Neural crest cell (in vitro differentiated cells): Measurements from ENCODE around the gene FCGBP. TPM values are rescaled to one million over a fixed set of nuclear protein-coding genes. Genes with fewer than 3 reads are reported as not detected.
A peak's percentile ranks its signal among the peaks of the same experiment; 100 is the strongest.
"Not testable (repeated sequence)": the region's sequence is repeated elsewhere in the genome, so short reads cannot be mapped to it uniquely, and the experiment has no call there.

ENCODE experiments used
- DNase-seq: peaks from one replicate; pipeline ENCODE4 v3.0.0; 2021; ENCODE audit warnings: low read depth, mixed read lengths, low spot score
- H3K27ac Mint-ChIP-seq: one replicate; pipeline ENCODE4 v1.8.0; 2021; ENCODE audit warnings: mild to moderate bottlenecking, mixed read lengths; ENCODE audit not compliant: unreplicated experiment
- H3K27me3 Mint-ChIP-seq: 2 replicates; pipeline ENCODE4 v1.8.0; 2021; ENCODE audit warnings: low read depth, mild to moderate bottlenecking, mixed read lengths
- H3K36me3 Mint-ChIP-seq: 2 replicates; pipeline ENCODE4 v1.8.0; 2021; ENCODE audit warnings: low read depth, mild to moderate bottlenecking, mixed read lengths
- H3K4me1 Mint-ChIP-seq: 2 replicates; pipeline ENCODE4 v1.8.0; 2021; ENCODE audit warnings: mixed read lengths
- H3K4me3 Mint-ChIP-seq: one replicate; pipeline ENCODE4 v1.8.0; 2021; ENCODE audit warnings: mild to moderate bottlenecking, mixed read lengths
- H3K9me3 Mint-ChIP-seq: 2 replicates; pipeline ENCODE4 v1.8.0; 2021; ENCODE audit warnings: mixed read lengths
- total RNA-seq: library from RNA; stranded (reverse); gene quantifications from 2 replicates; pipeline ENCODE4 v1.2.1, GENCODE V29; 2021
- TF ChIP-seq, protein P1 (sequence below): fragments of 200-600 bp; sonication (generic); conservative IDR thresholded peaks from 2 replicates; pipeline ENCODE4 v1.5.0; 2021; ENCODE audit warnings: antibody characterized with exemption, mild to moderate bottlenecking

FCGBP gene
- total RNA-seq, 1 donor from 2014 or later: 1.0 TPM

DNA sequence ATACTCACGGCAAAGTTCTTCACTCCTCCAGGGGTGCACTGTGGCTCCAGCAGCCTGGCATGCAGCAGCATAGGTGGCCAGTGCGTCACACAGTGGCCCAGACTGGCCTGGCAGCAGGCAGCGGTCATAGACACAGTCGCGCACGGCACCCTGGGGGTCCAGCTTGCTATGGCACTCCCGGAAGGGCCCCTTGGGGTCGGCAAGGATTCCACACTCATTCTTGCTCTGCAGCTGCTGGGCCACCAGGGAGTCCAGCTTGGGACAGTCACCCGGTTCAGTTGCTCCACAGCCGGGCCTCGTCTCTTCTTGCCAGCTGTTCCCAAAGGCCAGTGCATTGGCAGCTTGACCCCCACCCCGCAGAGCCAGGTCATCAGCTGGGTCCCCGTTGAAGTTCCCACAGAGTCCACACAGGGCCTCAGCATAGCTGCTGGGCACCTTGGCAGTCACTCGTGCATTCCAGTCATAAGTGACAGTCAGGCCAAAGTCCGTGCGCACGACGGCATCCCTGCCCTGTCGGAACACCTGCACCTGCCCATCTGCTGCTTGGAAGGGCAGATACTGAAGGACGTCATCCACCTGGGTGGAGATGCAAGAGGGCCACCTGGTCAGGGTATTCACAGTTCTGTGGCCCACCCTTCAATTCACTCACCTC, 20.6 kb downstream of the FCGBP start:
- TF ChIP-seq, protein P1, sequence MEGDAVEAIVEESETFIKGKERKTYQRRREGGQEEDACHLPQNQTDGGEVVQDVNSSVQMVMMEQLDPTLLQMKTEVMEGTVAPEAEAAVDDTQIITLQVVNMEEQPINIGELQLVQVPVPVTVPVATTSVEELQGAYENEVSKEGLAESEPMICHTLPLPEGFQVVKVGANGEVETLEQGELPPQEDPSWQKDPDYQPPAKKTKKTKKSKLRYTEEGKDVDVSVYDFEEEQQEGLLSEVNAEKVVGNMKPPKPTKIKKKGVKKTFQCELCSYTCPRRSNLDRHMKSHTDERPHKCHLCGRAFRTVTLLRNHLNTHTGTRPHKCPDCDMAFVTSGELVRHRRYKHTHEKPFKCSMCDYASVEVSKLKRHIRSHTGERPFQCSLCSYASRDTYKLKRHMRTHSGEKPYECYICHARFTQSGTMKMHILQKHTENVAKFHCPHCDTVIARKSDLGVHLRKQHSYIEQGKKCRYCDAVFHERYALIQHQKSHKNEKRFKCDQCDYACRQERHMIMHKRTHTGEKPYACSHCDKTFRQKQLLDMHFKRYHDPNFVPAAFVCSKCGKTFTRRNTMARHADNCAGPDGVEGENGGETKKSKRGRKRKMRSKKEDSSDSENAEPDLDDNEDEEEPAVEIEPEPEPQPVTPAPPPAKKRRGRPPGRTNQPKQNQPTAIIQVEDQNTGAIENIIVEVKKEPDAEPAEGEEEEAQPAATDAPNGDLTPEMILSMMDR: no peak
- H3K27me3 Mint-ChIP-seq: no peaks in the 10 kb centered on the region
- H3K9me3 Mint-ChIP-seq: no peaks in the 10 kb centered on the region
- no peaks in the 10 kb centered on the region for H3K36me3 Mint-ChIP-seq
- H3K4me1 Mint-ChIP-seq: no peaks in the 10 kb centered on the region
- DNase-seq: no peak
- H3K27ac Mint-ChIP-seq: no peak overlapping the region
- no peak overlapping the region for H3K4me3 Mint-ChIP-seq

DNA sequence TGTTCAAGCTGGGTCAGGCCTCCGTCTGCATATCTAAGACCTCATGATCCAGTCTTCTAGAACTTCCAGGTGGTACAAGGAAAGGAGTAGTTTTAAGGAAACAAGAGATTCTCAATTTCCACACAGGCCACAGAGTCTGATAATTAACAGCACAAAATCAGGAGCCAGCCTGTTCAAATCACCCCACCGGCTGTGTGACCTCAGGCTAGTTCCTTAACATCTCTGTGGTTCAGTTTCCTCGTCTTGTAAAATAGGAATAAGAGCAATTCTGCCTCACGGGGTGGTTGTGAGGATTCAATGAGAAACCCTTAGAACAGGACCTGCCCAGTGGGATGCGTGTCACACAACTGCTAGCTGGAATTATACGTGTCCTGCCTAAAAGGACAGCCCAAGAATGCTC, 25.6 kb downstream of the FCGBP start:
- Mint-ChIP-seq H3K4me1 (no peaks in the 10 kb centered on the region), H3K36me3 (no peaks in the 10 kb centered on the region), H3K9me3 (no peaks in the 10 kb centered on the region), H3K4me3 (no peak overlapping the region), H3K27ac (no peak overlapping the region), H3K27me3 (no peaks in the 10 kb centered on the region)
- no peak for DNase-seq
- TF ChIP-seq, protein P1: no peak

DNA sequence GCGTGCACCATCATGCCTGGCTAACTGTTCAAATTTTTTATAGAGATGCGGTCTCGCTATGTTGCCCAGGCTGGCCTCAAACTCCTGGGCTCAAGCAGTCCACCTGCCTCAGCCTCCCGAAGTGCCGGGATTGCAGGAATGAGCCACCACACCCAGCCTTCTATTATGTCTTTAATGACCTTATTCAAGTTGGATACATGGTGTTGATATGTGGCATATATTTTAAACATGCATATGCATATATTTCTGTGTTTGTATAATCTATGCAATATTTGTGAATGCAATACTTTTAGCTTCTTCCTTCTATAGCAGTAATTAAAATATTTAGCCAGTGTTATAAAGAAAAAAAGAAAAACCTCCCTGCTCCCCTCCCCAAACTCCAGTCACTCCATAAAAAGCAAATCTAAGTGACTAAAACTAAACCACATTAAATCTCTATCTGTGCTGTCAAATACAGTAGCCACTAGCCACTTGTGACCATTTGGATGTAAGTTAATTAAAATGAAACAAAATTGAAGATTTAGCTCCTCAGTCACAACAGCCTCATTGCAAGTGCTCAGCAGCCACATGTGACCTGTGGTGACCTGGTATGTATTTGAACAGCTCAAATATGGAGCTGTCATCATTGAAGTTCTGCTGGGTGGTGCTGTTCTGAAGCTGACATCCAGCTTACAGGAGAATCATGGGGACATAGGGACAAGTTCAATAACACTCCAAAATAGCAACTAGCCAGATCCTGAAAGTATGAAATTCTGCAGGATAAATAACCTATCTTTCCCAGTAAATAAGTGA, 27.4 kb downstream of the FCGBP start:
- Mint-ChIP-seq H3K27ac (no peak overlapping the region), H3K4me1 (no peaks in the 10 kb centered on the region), H3K27me3 (no peaks in the 10 kb centered on the region), H3K36me3 (no peaks in the 10 kb centered on the region), H3K9me3 (no peaks in the 10 kb centered on the region), H3K4me3 (no peak overlapping the region)
- no peak for DNase-seq
- TF ChIP-seq, protein P1: no peak

DNA sequence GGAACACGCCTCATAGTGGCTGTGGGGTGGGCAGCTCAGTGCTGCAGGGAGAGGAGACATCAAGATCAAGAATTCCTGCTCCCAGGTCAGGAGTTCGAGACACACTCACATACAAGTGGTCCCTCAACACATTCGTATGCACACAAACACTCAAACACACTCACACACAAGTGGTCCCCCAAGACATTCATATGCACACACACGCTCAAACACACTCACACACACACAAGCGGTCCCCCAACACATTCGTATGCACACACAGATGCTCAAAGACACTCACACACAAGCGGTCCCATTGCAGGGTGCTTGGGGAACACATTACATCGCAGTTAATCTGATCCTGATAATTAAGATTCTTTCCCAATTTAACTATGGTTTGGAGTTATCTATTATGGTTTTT, 28.2 kb downstream of the FCGBP start:
- H3K27ac Mint-ChIP-seq: peak overlapping the region; percentile 43
- H3K9me3 Mint-ChIP-seq: no peaks in the 10 kb centered on the region
- no peaks in the 10 kb centered on the region for H3K36me3 Mint-ChIP-seq
- TF ChIP-seq, protein P1: no peak
- H3K4me3 Mint-ChIP-seq: no peak overlapping the region
- no peaks in the 10 kb centered on the region for H3K4me1 Mint-ChIP-seq
- DNase-seq: no peak
- no peaks in the 10 kb centered on the region for H3K27me3 Mint-ChIP-seq

DNA sequence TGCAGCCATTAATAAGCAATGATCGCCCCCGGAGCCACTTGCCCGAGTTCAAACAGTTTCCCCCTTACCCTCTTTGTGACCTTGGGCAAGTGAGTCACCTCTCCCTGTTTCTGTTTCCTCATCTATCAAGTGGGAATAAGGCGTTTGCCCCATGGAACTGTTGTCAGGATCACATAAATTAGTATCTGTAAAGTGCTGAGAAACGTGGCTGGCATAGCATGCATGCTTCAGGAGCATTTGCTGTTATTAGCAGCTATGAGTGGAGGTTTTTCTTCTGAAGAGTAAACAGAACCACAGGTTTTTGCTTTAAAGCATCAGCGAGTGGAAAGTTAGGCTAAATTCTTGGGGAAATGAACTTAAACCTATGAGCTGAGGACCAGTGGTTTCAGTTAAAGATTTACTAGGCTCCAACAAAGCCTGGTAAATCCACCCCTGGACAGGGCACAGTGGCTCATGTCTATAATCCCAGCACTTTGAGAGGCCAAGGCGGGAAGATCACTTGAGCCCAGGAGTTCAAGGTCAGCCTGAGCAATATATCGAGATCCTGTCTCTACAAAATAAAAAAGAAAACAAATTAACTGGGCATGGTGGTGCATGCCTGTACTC, 30.8 kb downstream of the FCGBP start:
- not testable (repeated sequence) for H3K4me1 Mint-ChIP-seq, H3K36me3 Mint-ChIP-seq, H3K9me3 Mint-ChIP-seq, H3K27me3 Mint-ChIP-seq, H3K4me3 Mint-ChIP-seq, H3K27ac Mint-ChIP-seq, DNase-seq

DNA sequence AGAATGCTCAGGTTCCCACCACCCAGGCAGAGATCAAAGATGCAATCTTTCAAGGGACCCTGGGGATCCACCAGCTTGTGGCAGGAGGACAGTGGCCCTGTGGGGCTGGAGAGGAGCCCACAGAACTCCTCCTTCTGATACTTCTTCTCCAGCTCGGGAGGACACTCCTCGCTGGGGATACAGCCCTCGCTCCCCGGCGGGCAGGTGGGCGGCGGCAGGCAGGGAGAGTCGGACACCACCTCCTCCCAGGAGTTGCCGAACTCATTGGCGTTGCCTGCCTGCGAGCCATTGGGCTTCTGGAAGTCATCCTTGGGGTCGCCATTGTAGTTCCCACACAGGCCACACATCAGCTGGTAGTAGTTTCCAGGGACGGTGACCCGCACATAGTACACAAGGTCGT, 32.1 kb downstream of the FCGBP start:
- not testable (repeated sequence) for H3K9me3 Mint-ChIP-seq, H3K4me1 Mint-ChIP-seq, H3K36me3 Mint-ChIP-seq, H3K27ac Mint-ChIP-seq, DNase-seq, H3K4me3 Mint-ChIP-seq, H3K27me3 Mint-ChIP-seq

DNA sequence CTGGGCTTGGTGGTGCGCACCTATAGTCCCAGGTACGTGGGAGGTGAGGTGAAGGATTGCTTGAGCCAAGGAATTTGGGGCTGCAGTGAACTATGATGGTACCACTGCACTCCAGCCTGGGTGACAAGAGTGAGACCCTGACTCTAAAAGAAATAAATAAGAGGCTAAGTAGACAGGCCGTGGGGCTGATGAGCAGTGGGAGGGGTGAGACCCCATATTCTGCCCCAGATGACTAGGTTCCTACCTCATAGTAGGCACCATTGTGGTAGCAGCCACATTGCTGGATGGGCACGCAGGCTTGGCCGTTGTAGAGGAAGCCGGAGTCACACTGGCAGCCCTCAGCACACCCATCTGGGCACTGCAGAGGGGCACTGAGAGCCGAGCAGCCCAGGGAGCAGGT, 32.8 kb downstream of the FCGBP start:
- H3K9me3 Mint-ChIP-seq, H3K36me3 Mint-ChIP-seq, DNase-seq, H3K27ac Mint-ChIP-seq, H3K27me3 Mint-ChIP-seq, H3K4me3 Mint-ChIP-seq, H3K4me1 Mint-ChIP-seq: not testable (repeated sequence)

DNA sequence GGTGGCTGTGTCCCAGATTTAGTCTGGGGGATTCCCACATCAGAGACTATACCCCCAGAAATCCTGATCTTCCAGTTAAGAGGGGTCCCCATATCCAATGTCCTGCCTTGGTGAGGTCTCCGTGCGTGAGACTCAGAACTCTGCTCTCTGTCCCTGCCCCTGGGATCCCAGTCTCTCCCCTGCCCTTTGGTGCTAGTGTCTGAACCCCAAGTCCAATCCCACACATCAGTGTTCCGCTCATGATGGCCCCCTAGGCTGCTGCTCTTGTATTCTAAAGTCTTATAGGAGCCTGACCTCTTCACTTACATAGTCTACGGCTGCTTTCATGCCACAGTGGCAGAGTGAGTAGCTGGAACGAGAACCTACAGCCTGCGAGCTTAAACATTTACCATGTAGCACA, 35.6 kb downstream of the FCGBP start:
- not testable (repeated sequence) for H3K4me1 Mint-ChIP-seq, H3K27me3 Mint-ChIP-seq, DNase-seq, H3K27ac Mint-ChIP-seq, H3K9me3 Mint-ChIP-seq, H3K4me3 Mint-ChIP-seq, H3K36me3 Mint-ChIP-seq
